GM15510 (cell line): Measurements from ENCODE around the gene LGALS12.

Source experiments
- POLR2A ChIP-seq: IDR thresholded peaks from 3 replicates; pipeline ENCODE4 v1.6.1; 2011; ENCODE audit warnings: borderline replicate concordance; ENCODE audit not compliant: insufficient read length; ENCODE audit errors: extremely low read depth

LGALS12 gene

GRCh38 chr11:63516109-63516508, 10.2 kb downstream of the LGALS12 start:
- TF ChIP-seq POLR2A = no peak

GRCh38 chr11:63517156-63517555, 11.3 kb downstream of the LGALS12 start:
- no peak for TF ChIP-seq POLR2A

- TF ChIP-seq POLR2A = no peak
These were observed 12.7 kb downstream of the LGALS12 start for GRCh38 chr11:63518548-63518947.

GRCh38 chr11:63520606-63521170, 14.8 kb downstream of the LGALS12 start:
- no peak for TF ChIP-seq POLR2A

GRCh38 chr11:63521896-63522295, 16.0 kb downstream of the LGALS12 start:
- TF ChIP-seq POLR2A = no peak

GRCh38 chr11:63523151-63523550, 17.3 kb downstream of the LGALS12 start:
- TF ChIP-seq POLR2A = no peak

- TF ChIP-seq POLR2A = no peak
These were observed 21.8 kb downstream of the LGALS12 start for GRCh38 chr11:63527667-63528066.

GRCh38 chr11:63530021-63530420, 24.1 kb downstream of the LGALS12 start:
- no peak for TF ChIP-seq POLR2A

GRCh38 chr11:63532117-63532516, 26.2 kb downstream of the LGALS12 start:
- no peak for TF ChIP-seq POLR2A

GRCh38 chr11:63532799-63533475, 27.1 kb downstream of the LGALS12 start:
- TF ChIP-seq POLR2A = no peak

- TF ChIP-seq POLR2A = no peak
These were observed 28.2 kb downstream of the LGALS12 start for GRCh38 chr11:63534076-63534475.

- TF ChIP-seq POLR2A = no peak
These were observed 29.1 kb downstream of the LGALS12 start for GRCh38 chr11:63534895-63535461.

- TF ChIP-seq POLR2A = no peak
These were observed 29.9 kb downstream of the LGALS12 start for GRCh38 chr11:63535734-63536133.

- no peak for TF ChIP-seq POLR2A
These were observed 30.9 kb downstream of the LGALS12 start, which contains the start of gene PLAAT4 for GRCh38 chr11:63536669-63537292. PLAAT4 (plus strand) TSS chr11:63536808; CDS start chr11:63536869, 61 bp downstream.

- no peak for TF ChIP-seq POLR2A
These were observed 31.6 kb downstream of the LGALS12 start for GRCh38 chr11:63537293-63538101.

- no peak for TF ChIP-seq POLR2A
These were observed 37.8 kb downstream of the LGALS12 start for GRCh38 chr11:63543711-63544110.

GRCh38 chr11:63547061-63547460, 41.2 kb downstream of the LGALS12 start:
- TF ChIP-seq POLR2A = no peak
